Caco-2 (cell line): Measurements from ENCODE around the gene RNF13. TPM values are rescaled to one million over a fixed set of nuclear protein-coding genes. Genes with fewer than 3 reads are reported as not detected.

Experiments
- BruUV-seq: library from RNA; stranded (reverse); fragments of 400-500 nt; replicated peaks from 2 replicates; lab custom pipeline; 2021; lab: Mats Ljungman, UMichigan
- CTCF ChIA-PET: fragments of 300-600 bp; sonication (Branson Sonifier 250); formaldehyde crosslinking; loops from one replicate; lab custom pipeline; 2022; ENCODE audit warnings: antibody characterized with exemption; lab: Charles Lee
- POLR2A ChIA-PET: fragments of 300-600 bp; sonication (Branson Sonifier 250); formaldehyde crosslinking; loops from one replicate; lab custom pipeline; 2022; ENCODE audit warnings: antibody characterized with exemption; lab: Charles Lee
- DNase-seq, 2 experiments: peaks; one replicate each; pipeline versions ENCODE4 v3.0.0 to v3.0.0-alpha.2; 2020 to 2022
- H3K27me3 ChIP-seq: replicated peaks from 2 replicates; pipeline ENCODE4 v1.6.0; 2011; ENCODE audit warnings: low read length; ENCODE audit not compliant: control insufficient read depth, insufficient read depth
- H3K36me3 ChIP-seq: 2 replicates; pipeline ENCODE4 v1.5.1; 2011; ENCODE audit warnings: low read length; ENCODE audit not compliant: control insufficient read depth, insufficient read depth
- H3K4me1 ChIP-seq: fragments of 250-450 bp; sonication (Bioruptor Pico); 2 replicates; pipeline ENCODE4 v1.5.1; 2020; ENCODE audit warnings: mild to moderate bottlenecking
- H3K4me3 ChIP-seq: 2 replicates; pipeline ENCODE4 v1.5.1; 2011; ENCODE audit warnings: low read depth, mild to moderate bottlenecking, control low read depth, low read length
- H3K9me3 ChIP-seq: fragments of 250-450 bp; sonication (Bioruptor Pico); 2 replicates; pipeline ENCODE4 v1.5.1; 2020; ENCODE audit warnings: mild to moderate bottlenecking, moderate library complexity
- H3K27ac Mint-ChIP-seq: one replicate; pipeline ENCODE4 v1.8.0; 2022; ENCODE audit warnings: mixed read lengths; ENCODE audit not compliant: unreplicated experiment
- H3K27me3 Mint-ChIP-seq: one replicate; pipeline ENCODE4 v1.8.0; 2022; ENCODE audit warnings: mixed read lengths; ENCODE audit not compliant: insufficient read depth, unreplicated experiment
- H3K36me3 Mint-ChIP-seq: one replicate; pipeline ENCODE4 v1.8.0; 2022; ENCODE audit warnings: mild to moderate bottlenecking, mixed read lengths; ENCODE audit not compliant: insufficient read depth, unreplicated experiment
- H3K4me1 Mint-ChIP-seq: one replicate; pipeline ENCODE4 v1.8.0; 2022; ENCODE audit warnings: low read depth, mixed read lengths; ENCODE audit not compliant: unreplicated experiment
- H3K4me3 Mint-ChIP-seq: one replicate; pipeline ENCODE4 v1.8.0; 2022; ENCODE audit warnings: mild to moderate bottlenecking, moderate library complexity, mixed read lengths; ENCODE audit not compliant: unreplicated experiment
- H3K9me3 Mint-ChIP-seq: one replicate; pipeline ENCODE4 v1.8.0; 2022; ENCODE audit warnings: mixed read lengths; ENCODE audit not compliant: unreplicated experiment
- CTCF ChIP-seq, 2 experiments: fragments of 200-600 bp in 1 of 2; IDR thresholded peaks; 1 replicate in 1 of 2; 2 replicates in 1 of 2; pipeline versions ENCODE4 v1.5.1 to v1.8.0; 2011 to 2022; ENCODE audit warnings: antibody characterized with exemption in 1 of 2, control low read depth in 1 of 2, inconsistent platforms in 1 of 2, low read depth in 1 of 2, low read length in 1 of 2, mild to moderate bottlenecking in 1 of 2, moderate library complexity in 1 of 2; ENCODE audit not compliant: insufficient read depth in 1 of 2, severe bottlenecking in 1 of 2, unreplicated experiment in 1 of 2
- intact Hi-C: fragments of 100-400 bp; cut with micrococcal nuclease; formaldehyde crosslinking; loops from one replicate; pipeline ENCODE4 v1.10.0; 2022; ENCODE audit not compliant: unreplicated experiment
- total RNA-seq: library from RNA; stranded (reverse); gene quantifications from 2 replicates; pipeline ENCODE4 v1.2.3, GENCODE V29; 2022

RNF13 gene
- total RNA-seq, 1 experiment from 2014 or later = 44.2 TPM

GRCh38 chr3:149784064-149784704 is 28.8 kb upstream of the RNF13 start:
- Histone ChIP-seq H3K27me3 (no peaks in the 10 kb centered on the region), H3K4me3 (no peak overlapping the region), H3K36me3 (no peaks in the 10 kb centered on the region), H3K4me1 (peaks cover 20% of the 10 kb centered on the region), H3K9me3 (no peaks in the 10 kb centered on the region)
- Mint-ChIP-seq H3K36me3 (no peaks in the 10 kb centered on the region), H3K27ac (peak overlapping the region; percentile 91), H3K9me3 (no peaks in the 10 kb centered on the region), H3K27me3 (no peaks in the 10 kb centered on the region), H3K4me3 (peak overlapping the region; percentile 36), H3K4me1 (peaks cover 24% of the 10 kb centered on the region)
- no TSS peak for BruUV-seq
- intact Hi-C loops = no loop called here
- DNase-seq = peak in 1 of 2 experiments; percentile 19
- no peak for TF ChIP-seq CTCF (IDR thresholded peaks at IDR 0.05; ENCODE audit: insufficient read depth in 1 of 2, low read depth in 1 of 2, low read length in 1 of 2, severe bottlenecking in 1 of 2, unreplicated experiment in 1 of 2)
- ChIA-PET POLR2A (no interaction called here), CTCF (no interaction called here)

GRCh38 chr3:149790268-149790667 is 22.7 kb upstream of the RNF13 start:
- ChIA-PET POLR2A (no interaction called here), CTCF (no interaction called here)
- Mint-ChIP-seq H3K9me3 (no peaks in the 10 kb centered on the region), H3K4me1 (no peaks in the 10 kb centered on the region), H3K4me3 (no peak overlapping the region), H3K36me3 (no peaks in the 10 kb centered on the region), H3K27me3 (no peaks in the 10 kb centered on the region), H3K27ac (no peak overlapping the region)
- DNase-seq = no peak
- Histone ChIP-seq H3K36me3 (no peaks in the 10 kb centered on the region), H3K4me1 (peaks cover 19% of the 10 kb centered on the region), H3K4me3 (no peak overlapping the region), H3K9me3 (no peaks in the 10 kb centered on the region), H3K27me3 (no peaks in the 10 kb centered on the region)
- no peak for TF ChIP-seq CTCF (IDR thresholded peaks at IDR 0.05; ENCODE audit: insufficient read depth in 1 of 2, low read depth in 1 of 2, low read length in 1 of 2, severe bottlenecking in 1 of 2, unreplicated experiment in 1 of 2)
- BruUV-seq = no TSS peak
- intact Hi-C loops = no loop called here

GRCh38 chr3:149790698-149791097 is 22.3 kb upstream of the RNF13 start:
- no peak overlapping the region for H3K27ac Mint-ChIP-seq
- no TSS peak for BruUV-seq
- Histone ChIP-seq H3K4me1 (peaks cover 19% of the 10 kb centered on the region), H3K9me3 (no peaks in the 10 kb centered on the region), H3K27me3 (no peaks in the 10 kb centered on the region), H3K36me3 (no peaks in the 10 kb centered on the region), H3K4me3 (no peak overlapping the region)
- DNase-seq = no peak
- TF ChIP-seq CTCF (IDR thresholded peaks at IDR 0.05; ENCODE audit: insufficient read depth in 1 of 2, low read depth in 1 of 2, low read length in 1 of 2, severe bottlenecking in 1 of 2, unreplicated experiment in 1 of 2) = no peak
- H3K36me3 Mint-ChIP-seq = no peaks in the 10 kb centered on the region
- CTCF ChIA-PET = no interaction called here
- no peaks in the 10 kb centered on the region for H3K27me3 Mint-ChIP-seq
- no peaks in the 10 kb centered on the region for H3K9me3 Mint-ChIP-seq
- intact Hi-C loops = no loop called here
- H3K4me3 Mint-ChIP-seq = no peak overlapping the region
- no peaks in the 10 kb centered on the region for H3K4me1 Mint-ChIP-seq
- POLR2A ChIA-PET = no interaction called here
